CD14-positive monocyte (primary cell): ENCODE data around the gene FBXW11. TPM values are rescaled to one million over a fixed set of nuclear protein-coding genes. Genes with fewer than 3 reads are reported as not detected.

Source experiments
- DNase-seq, 3 donors: peaks; one replicate each; pipeline ENCODE4 v3.0.0-alpha.2; 2011 to 2022
- H2AFZ ChIP-seq: 2 replicates; pipeline ENCODE4 v1.6.0; 2012; ENCODE audit warnings: mild to moderate bottlenecking, low read depth, low read length, inconsistent platforms; ENCODE audit not compliant: insufficient read depth, poor library complexity, severe bottlenecking
- H3K27ac ChIP-seq, 2 donors: 1 replicate in 1 of 2; 2 replicates in 1 of 2; pipeline ENCODE4 v1.5.1; 2012 to 2013; ENCODE audit warnings: low read length in 2 of 2, control low read depth in 1 of 2, inconsistent platforms in 1 of 2, low read depth in 1 of 2, mild to moderate bottlenecking in 1 of 2
- H3K27me3 ChIP-seq, 2 donors: one replicate each; pipeline versions ENCODE4 v1.6.0 to v1.6.1; 2011 to 2013; ENCODE audit warnings: low read length in 2 of 2; ENCODE audit not compliant: control insufficient read depth in 2 of 2, insufficient read depth in 2 of 2
- H3K36me3 ChIP-seq, 2 donors: replicated peaks in 1 of 2; 1 replicate in 1 of 2; 2 replicates in 1 of 2; pipeline versions ENCODE4 v1.5.1 to v1.6.1; 2012 to 2013; ENCODE audit warnings: low read length in 2 of 2, control low read depth in 1 of 2, inconsistent platforms in 1 of 2, mild to moderate bottlenecking in 1 of 2; ENCODE audit not compliant: insufficient read depth in 2 of 2, control insufficient read depth in 1 of 2
- H3K4me1 ChIP-seq, 2 donors: 1 replicate in 1 of 2; 2 replicates in 1 of 2; pipeline versions ENCODE4 v1.5.1 to v1.6.1; 2012 to 2013; ENCODE audit warnings: low read length in 2 of 2, control low read depth in 1 of 2, inconsistent platforms in 1 of 2, mild to moderate bottlenecking in 1 of 2, moderate library complexity in 1 of 2; ENCODE audit not compliant: insufficient read depth in 2 of 2, control insufficient read depth in 1 of 2
- H3K4me2 ChIP-seq: replicated peaks from 2 replicates; pipeline ENCODE3; 2012; ENCODE audit warnings: low read length, moderate library complexity, mild to moderate bottlenecking; ENCODE audit not compliant: poor library complexity, severe bottlenecking; ENCODE audit errors: extremely low read depth
- H3K4me3 ChIP-seq, 3 experiments: fragments of 200-600 bp in 1 of 3; sonication (generic) in 1 of 3; replicated peaks in 1 of 3; 1 replicate in 2 of 3; 2 replicates in 1 of 3; pipeline ENCODE4 v1.5.1; 2011 to 2013; ENCODE audit warnings: low read length in 3 of 3, mild to moderate bottlenecking in 3 of 3, control low read depth in 2 of 3, low read depth in 2 of 3, inconsistent platforms in 1 of 3, moderate library complexity in 1 of 3
- H3K79me2 ChIP-seq: 2 replicates; pipeline ENCODE4 v1.6.0; 2012; ENCODE audit warnings: mild to moderate bottlenecking, control low read depth, inconsistent platforms, low read length, moderate library complexity; ENCODE audit not compliant: insufficient read depth
- H3K9ac ChIP-seq: 2 replicates; pipeline ENCODE4 v1.6.0; 2017; ENCODE audit warnings: low read length, mild to moderate bottlenecking; ENCODE audit not compliant: insufficient read depth, poor library complexity, severe bottlenecking
- H3K9me3 ChIP-seq, 2 donors: replicated peaks in 1 of 2; 1 replicate in 1 of 2; 2 replicates in 1 of 2; pipeline versions ENCODE4 v1.5.1 to v1.6.1; 2012 to 2013; ENCODE audit warnings: low read length in 2 of 2, control low read depth in 1 of 2; ENCODE audit not compliant: control insufficient read depth in 1 of 2, insufficient read depth in 1 of 2
- H4K20me1 ChIP-seq: 2 replicates; pipeline ENCODE4 v1.6.0; 2012; ENCODE audit warnings: mild to moderate bottlenecking, low read length, control low read depth, moderate library complexity; ENCODE audit not compliant: insufficient read depth
- H3K27ac Mint-ChIP-seq, 7 donors: one replicate each; pipeline ENCODE4 v1.8.0; 2020; ENCODE audit warnings: mild to moderate bottlenecking in 7 of 7, mixed read lengths in 7 of 7, moderate library complexity in 6 of 7, inconsistent platforms in 2 of 7
- H3K27me3 Mint-ChIP-seq, 3 donors: one replicate each; pipeline ENCODE4 v1.8.0; 2021 to 2022; ENCODE audit warnings: low read depth in 3 of 3, mild to moderate bottlenecking in 3 of 3, mixed read lengths in 3 of 3, moderate library complexity in 3 of 3, inconsistent platforms in 1 of 3
- H3K36me3 Mint-ChIP-seq, 2 donors: one replicate each; pipeline ENCODE4 v1.8.0; 2020; ENCODE audit warnings: mixed read lengths in 2 of 2, inconsistent platforms in 1 of 2, mild to moderate bottlenecking in 1 of 2
- H3K4me1 Mint-ChIP-seq: one replicate; pipeline ENCODE4 v1.8.0; 2020; ENCODE audit warnings: mild to moderate bottlenecking, mixed read lengths
- H3K4me3 Mint-ChIP-seq, 2 donors: one replicate each; pipeline ENCODE4 v1.8.0; 2020; ENCODE audit warnings: mild to moderate bottlenecking in 2 of 2, mixed read lengths in 2 of 2, moderate library complexity in 1 of 2
- H3K9me3 Mint-ChIP-seq, 7 donors: one replicate each; pipeline ENCODE4 v1.8.0; 2020 to 2022; ENCODE audit warnings: mixed read lengths in 7 of 7, mild to moderate bottlenecking in 6 of 7, moderate library complexity in 6 of 7, inconsistent platforms in 2 of 7
- WGBS: methylation state at CpG from one replicate; pipeline ENCODE4 v1.1.5; 2013; ENCODE audit warnings: missing lambda C conversion rate; ENCODE audit not compliant: insufficient coverage; 5-methylcytosine and 5-hydroxymethylcytosine counted together
- intact Hi-C, 2 donors: fragments of 100-400 bp; cut with micrococcal nuclease; formaldehyde crosslinking; loops; one replicate each; pipeline versions ENCODE4 v1.15.0 to v1.15.1; 2023
- polyA plus RNA-seq, 3 donors: library from polyadenylated mRNA; depleted of rRNA in 1 of 3; unstranded in 2 of 3; stranded (reverse) in 1 of 3; fragments of 300-500 nt in 2 of 3; fragments of >200 nt in 1 of 3; fragmentation: Illumina TruSeq in 2 of 3; gene quantifications; 1 replicate in 2 of 3; 2 replicates in 1 of 3; pipeline ENCODE4 v1.2.3, GENCODE V29; 2012 to 2021
- TF ChIP-seq, protein P1 (sequence below): fragments of 200-600 bp; IDR thresholded peaks from one replicate; pipeline ENCODE4 v1.8.0; 2022; ENCODE audit warnings: antibody characterized with exemption, mild to moderate bottlenecking

Gene FBXW11
- polyA plus RNA-seq, 3 donors: 15.0 to 24.5 (median 18.2) TPM

GRCh38 chr5:171980792-171981191 lies 25.6 kb downstream of the FBXW11 start:
- peaks cover 14 to 28% of the 10 kb centered on the region in 2 donors for H3K9me3 ChIP-seq
- Mint-ChIP-seq H3K36me3 (peaks cover 16 to 34% of the 10 kb centered on the region in 2 donors), H3K27me3 (no peaks in the 10 kb centered on the region), H3K9me3 (peaks cover 12 to 30% (median 24%) of the 10 kb centered on the region in 7 donors), H3K4me3 (no peak overlapping the region), H3K27ac (no peak overlapping the region), H3K4me1 (peaks cover 13% of the 10 kb centered on the region)
- no peak overlapping the region for H3K9ac ChIP-seq
- H3K27me3 ChIP-seq: no peaks in the 10 kb centered on the region
- intact Hi-C loops: no loop called here
- H3K79me2 ChIP-seq: peaks cover 96% of the 10 kb centered on the region
- H3K27ac ChIP-seq: no peak overlapping the region
- no peak for DNase-seq
- peaks cover 81% of the 10 kb centered on the region for H4K20me1 ChIP-seq
- H2AFZ ChIP-seq: no peak overlapping the region
- TF ChIP-seq, protein P1, sequence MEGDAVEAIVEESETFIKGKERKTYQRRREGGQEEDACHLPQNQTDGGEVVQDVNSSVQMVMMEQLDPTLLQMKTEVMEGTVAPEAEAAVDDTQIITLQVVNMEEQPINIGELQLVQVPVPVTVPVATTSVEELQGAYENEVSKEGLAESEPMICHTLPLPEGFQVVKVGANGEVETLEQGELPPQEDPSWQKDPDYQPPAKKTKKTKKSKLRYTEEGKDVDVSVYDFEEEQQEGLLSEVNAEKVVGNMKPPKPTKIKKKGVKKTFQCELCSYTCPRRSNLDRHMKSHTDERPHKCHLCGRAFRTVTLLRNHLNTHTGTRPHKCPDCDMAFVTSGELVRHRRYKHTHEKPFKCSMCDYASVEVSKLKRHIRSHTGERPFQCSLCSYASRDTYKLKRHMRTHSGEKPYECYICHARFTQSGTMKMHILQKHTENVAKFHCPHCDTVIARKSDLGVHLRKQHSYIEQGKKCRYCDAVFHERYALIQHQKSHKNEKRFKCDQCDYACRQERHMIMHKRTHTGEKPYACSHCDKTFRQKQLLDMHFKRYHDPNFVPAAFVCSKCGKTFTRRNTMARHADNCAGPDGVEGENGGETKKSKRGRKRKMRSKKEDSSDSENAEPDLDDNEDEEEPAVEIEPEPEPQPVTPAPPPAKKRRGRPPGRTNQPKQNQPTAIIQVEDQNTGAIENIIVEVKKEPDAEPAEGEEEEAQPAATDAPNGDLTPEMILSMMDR: no peak
- peaks cover 0 to 38% of the 10 kb centered on the region in 2 donors for H3K36me3 ChIP-seq
- H3K4me1 ChIP-seq: no peaks in the 10 kb centered on the region
- no CpG with 5 or more reads among the region's 3 CpGs for WGBS
- H3K4me3 ChIP-seq: no peak overlapping the region
- no peak overlapping the region for H3K4me2 ChIP-seq

GRCh38 chr5:171979606-171980005 lies 26.8 kb downstream of the FBXW11 start:
- TF ChIP-seq, protein P1: no peak
- H3K4me1 ChIP-seq: no peaks in the 10 kb centered on the region
- no peak overlapping the region for H2AFZ ChIP-seq
- DNase-seq: no peak
- peaks cover 12 to 30% (median 24%) of the 10 kb centered on the region in 7 donors for H3K9me3 Mint-ChIP-seq
- H3K36me3 ChIP-seq: peaks cover 0 to 38% of the 10 kb centered on the region in 2 donors
- intact Hi-C loops: no loop called here
- peaks cover 96% of the 10 kb centered on the region for H3K79me2 ChIP-seq
- no peak overlapping the region for H3K4me2 ChIP-seq
- no peak overlapping the region for H3K27ac ChIP-seq
- H3K9ac ChIP-seq: no peak overlapping the region
- 92% methylated on average over 4 of the region's 8 CpGs for WGBS
- H3K27ac Mint-ChIP-seq: no peak overlapping the region
- H3K4me3 Mint-ChIP-seq: no peak overlapping the region
- H3K27me3 Mint-ChIP-seq: no peaks in the 10 kb centered on the region
- peaks cover 14 to 28% of the 10 kb centered on the region in 2 donors for H3K9me3 ChIP-seq
- no peaks in the 10 kb centered on the region for H3K27me3 ChIP-seq
- H3K4me3 ChIP-seq: no peak overlapping the region
- H3K36me3 Mint-ChIP-seq: peaks cover 16 to 36% of the 10 kb centered on the region in 2 donors
- H4K20me1 ChIP-seq: peaks cover 81% of the 10 kb centered on the region
- H3K4me1 Mint-ChIP-seq: peaks cover 14% of the 10 kb centered on the region
